ENCODE results near the gene CDK11B.
A peak's percentile ranks its signal among the peaks of the same experiment; 100 is the strongest.
"Not testable (repeated sequence)": the region's sequence is repeated elsewhere in the genome, so short reads cannot be mapped to it uniquely, and the experiment has no call there.

CDK11B gene

DNA sequence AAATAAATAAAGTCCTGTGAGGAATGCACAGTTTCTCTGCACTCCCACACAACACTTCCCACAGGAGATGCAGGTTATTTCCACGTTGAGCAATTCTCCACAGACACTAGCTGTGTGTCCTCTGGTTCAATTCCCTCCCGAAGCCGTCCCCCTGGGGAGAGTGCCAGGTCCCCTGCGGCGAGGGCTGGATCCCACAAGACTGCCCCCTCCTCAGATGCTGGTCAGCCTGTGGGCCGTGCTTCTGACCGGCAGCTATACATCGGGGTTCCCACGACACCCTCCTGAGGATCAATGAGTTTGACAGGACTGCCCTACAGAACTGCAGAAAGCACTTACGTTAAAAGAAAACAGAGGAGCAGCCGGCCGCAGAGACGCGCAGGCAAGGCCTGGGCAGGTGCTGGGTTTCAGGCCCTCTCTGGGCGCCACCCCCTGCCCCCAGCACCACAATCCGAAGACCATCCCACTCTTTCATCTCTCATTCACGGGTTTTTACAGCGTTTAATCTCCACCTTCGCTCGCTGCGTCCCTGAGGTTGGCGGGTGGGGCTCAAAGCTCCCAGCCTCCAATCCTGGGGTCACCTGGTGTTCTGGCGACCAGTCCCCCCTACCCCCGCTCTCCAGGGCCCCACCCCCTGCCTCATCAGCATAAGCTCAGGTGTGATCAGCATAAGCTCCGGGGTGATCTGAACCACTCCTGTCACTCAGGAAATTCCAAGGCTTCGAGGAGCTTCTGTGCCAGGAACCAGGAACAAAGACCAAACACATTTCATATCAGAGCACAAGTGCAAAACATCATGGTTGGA lies 24.5 kb upstream of the CDK11B start:
- DNase-seq (ENCODE audit: low read depth), result no peak

DNA sequence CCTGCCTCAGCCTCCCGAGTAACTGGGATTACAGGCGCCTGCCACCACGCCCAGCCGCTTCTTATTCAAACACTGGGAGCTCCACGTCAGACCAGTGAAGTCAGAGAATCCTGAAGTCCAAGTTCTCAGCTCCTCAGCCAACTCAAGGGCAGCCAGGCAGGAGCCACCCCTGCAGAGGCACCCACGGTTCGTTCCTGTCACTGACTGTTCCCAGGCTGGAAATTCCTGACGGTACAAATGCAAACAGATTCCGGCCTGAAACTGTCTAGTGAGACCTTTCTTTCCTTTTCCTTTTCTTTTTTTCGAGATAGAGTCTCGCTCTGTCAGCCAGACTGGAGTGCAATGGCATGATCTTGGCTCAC lies 22.1 kb upstream of the CDK11B start:
- no peak for DNase-seq (ENCODE audit: low read depth)

DNA sequence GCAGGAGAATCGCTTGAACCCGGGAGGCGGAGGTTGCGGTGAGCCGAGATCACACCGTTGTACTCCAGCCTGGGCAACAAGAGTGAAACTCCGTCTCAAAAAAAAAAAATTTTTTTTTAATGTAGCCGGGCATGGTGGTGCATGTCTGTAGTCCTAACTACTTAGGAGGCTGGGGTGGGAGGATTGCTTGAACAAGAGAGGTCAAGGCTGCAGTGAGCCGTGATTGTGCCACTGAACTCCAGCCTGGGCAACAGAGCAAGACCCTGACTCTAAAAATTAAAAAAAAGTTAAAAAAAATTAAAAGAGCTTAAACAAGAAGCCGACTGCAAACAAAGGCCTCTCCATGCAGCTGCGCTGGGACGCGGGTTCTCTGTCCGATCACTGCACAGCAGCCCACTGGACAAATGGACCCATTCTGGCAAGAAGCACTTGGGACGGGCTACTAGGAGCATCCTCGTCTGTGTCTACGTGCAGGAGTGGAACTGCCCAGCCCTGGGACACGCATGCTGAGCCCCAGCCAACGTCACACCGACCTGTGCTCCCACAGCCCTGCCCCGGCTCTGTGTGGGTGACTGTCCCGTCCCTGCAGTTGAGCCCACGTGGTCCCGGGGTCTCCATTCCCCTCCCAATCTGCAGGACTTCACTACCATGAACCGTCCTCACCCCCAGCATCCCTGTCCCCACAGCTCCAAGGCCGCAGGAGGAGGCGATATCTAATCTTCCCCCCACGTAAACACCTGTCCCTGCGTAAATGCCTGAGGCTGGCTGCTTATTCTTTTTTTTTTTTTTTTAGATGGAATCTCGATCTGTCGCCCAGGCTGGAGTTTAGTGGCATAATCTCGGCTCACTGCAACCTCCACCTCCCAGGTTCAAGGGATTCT lies 21.5 kb upstream of the CDK11B start:
- DNase-seq (ENCODE audit: low read depth), result no peak

DNA sequence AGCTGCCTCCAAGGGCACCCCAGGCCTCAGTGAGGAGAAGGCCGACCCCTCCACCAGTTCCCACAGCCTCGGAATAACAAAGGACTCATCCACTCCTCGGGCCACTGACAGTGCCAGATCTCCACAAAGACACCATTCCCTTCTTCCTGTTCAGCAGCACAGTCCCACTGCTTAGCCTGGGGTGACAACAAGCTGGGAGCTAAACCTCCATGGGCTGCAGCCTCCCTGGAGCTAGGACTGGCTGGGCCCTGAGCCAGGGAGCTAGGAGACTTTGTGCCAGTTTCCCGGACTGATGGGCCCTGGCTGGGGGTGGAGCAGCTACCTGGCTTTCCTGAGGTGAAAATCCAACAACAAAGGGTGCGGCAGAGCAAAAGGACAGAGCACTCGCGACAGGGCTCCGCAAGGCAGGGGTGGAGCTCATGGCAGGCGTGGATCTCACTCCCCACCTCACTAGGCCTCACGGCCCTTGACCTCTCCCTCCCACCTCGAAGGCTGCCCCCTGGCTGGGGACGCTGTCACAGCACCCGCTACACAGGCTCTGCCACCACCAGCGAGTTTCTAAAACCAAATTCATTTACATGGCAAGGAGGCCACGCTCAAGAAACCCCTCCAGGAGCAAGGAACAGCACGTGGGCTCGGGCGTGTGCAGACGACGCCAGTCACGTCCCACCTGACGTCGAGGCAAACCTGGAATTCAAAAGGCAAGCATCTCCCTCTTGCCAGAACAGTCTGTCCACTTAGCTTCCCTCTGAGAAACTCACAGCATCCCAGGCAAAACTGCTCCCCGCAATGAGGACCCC lies 20.0 kb upstream of the CDK11B start:
- peak; percentile 68 for DNase-seq (ENCODE audit: low read depth)

DNA sequence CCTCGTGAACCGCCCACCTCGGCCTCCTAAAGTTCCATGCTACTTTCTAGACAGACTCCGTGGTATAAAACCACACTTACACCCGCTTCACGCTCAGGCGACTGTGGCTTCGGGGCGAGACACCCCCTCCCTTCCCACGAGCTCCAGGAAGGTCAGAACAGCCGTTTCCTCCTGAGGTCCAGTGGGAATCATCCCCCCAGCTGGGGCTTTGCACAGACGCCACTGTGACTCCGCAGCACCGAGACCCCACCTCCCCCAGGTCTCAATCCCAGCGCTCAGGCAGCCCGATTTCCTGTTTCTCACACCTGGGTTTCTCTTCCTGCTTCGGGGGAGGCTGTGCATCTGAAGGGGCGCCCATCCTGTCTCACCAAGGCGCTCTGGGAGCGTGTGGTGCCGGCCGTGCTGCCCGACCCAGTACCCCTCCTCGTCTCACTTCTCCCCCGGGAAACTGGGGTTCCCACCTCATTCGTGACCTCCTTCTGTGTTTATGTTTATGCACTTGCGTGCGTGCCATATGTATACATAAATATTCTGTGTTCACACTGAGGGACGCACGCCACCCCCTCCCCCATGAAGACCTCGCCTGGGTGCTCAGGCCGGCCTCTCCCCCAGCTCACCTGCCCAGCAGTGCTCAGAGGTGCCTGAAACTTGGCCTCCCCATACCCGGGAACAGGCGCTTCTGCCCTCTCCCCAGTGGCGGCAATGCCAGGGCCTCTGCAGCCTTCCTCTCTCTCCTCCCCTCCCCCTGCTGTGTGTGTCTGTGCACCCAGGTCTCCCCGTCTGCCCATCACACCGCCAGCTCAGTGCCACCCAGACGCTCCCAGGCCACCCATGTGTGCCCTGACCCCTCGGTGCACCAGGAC lies 19.1 kb upstream of the CDK11B start:
- peak; percentile 35 for DNase-seq (ENCODE audit: low read depth)

DNA sequence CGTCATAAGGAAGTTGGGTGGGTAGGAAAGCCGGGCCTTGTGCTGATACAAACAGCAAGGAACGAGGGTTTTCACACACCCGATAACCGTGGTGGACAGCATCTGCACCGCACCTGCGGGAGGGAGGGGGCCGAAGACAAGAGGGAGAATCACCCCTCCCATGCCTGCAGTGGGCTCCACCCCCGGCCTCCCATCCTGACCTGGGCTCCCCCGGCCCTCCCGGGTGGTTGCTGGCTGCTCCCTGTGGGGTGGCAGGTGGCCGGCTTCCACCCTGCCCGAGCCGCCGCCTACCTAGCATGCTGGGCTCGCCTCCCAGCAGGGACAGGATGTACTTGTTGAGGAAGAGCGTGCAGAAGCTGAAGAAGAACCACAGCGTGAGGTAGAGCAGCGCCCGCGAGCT lies 17.3 kb upstream of the CDK11B start:
- DNase-seq (ENCODE audit: low read depth), result not testable (repeated sequence)

DNA sequence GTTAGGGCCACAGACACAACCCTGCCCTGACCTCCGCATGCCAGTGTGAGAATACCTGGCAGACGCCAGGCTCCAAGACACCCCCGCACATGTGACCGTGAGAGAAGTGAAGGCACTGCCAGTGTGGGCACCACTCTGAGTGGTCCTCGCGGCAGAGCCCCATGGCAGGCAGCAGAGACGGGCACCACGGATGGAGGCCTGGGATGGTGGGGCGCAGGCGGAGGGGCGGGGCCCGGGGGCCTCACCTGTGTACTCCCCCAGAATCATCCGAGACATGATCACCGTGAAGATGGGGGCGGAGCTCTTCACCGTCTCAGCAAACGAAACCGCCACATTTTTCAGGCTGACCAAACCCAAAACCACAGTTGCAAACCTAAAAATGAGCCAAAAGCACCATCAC lies 16.4 kb upstream of the CDK11B start:
- DNase-seq (ENCODE audit: low read depth), result not testable (repeated sequence)

DNA sequence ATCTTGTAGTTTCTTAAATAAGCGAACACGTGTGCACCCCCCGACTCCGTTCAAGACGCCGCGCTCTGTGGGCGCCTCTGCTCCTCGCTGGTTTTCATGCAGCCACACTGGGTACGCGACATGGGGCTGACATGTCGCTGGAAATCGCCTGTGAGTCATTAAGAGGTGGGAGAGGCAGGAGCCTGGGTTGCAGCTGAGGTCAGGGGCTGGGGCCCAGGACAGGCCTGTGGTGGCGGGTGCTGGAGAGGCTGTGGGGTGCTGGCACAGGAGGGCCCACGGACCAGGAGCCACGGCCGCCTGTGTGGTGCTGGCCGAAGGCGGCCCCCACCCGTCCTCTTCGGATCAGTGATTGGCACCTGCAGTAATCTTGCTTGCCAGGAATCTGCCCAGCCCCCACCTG lies 16.0 kb upstream of the CDK11B start:
- DNase-seq (ENCODE audit: low read depth), result not testable (repeated sequence)

DNA sequence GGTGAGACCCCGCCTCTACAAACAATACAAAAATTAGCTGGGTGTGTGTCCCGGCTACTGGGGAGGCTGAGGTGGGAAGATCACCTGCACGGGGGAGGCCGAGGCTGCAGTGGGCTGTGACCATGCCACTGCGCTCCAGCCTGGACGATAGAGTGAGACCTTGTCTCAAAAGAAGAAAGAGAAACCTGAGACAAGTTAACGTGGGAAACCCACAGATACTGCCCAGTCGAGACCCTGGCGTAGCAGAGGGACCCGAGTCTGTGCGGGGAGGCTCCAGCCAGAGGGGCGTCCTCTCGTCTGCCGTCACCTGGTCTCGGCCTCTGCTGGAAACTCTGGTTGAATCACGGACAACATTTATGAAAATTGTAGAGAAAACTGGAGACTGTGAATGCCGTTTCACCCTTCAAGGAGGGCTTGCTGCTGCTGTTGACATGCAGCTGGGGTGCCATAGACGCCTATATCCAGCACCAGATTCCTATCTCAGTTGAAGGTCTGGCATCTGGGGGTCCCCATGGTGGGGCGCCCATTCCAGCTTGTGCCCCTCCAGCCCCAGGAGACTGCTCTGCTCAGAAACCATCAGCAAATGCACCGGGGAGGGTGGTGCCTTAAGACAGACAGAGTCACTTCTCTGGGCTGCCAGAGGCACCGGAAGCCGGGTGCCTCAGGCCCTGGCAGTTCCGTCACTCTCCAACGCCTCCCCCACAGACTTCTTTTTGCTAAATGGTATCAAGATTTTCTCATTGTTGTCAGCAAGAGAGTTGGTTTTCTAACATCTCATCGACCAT lies 13.6 kb upstream of the CDK11B start:
- DNase-seq (ENCODE audit: low read depth), result no peak

DNA sequence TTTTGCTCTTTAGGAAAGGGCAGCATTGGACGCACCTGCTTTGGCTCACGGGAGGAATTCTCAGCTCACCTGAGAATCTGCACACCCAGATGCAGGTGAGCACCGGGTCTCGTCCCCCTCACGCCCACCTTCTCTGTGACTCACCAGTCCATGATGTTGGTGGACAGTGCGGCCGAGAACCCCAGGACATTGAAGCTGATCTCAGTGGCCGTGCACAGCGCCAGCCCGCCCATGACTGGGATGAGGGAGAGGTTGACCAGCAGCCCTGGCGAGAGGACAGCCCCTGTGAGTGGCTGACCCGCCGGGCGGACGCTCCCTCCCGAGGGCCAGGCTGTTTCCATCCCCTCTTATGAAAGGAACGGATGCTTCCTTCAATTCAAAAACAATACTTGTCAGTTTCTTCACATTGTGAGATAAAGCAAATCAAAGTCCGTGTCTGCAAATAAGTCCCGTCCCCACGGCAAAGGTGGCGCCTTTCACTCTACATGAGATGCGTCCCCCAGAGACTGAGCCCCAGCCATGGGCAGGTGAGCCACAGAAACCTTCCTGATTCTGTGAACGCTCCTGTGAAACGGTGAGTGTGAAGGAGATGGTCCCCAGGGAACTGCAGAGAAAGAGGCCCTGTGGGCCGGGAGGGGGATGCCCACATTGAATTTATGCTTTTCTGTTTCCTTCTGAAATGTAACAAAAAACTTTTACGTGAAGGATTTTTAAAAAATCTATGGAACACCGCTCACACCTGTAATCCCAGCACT lies 12.7 kb upstream of the CDK11B start:
- DNase-seq (ENCODE audit: low read depth), result no peak

DNA sequence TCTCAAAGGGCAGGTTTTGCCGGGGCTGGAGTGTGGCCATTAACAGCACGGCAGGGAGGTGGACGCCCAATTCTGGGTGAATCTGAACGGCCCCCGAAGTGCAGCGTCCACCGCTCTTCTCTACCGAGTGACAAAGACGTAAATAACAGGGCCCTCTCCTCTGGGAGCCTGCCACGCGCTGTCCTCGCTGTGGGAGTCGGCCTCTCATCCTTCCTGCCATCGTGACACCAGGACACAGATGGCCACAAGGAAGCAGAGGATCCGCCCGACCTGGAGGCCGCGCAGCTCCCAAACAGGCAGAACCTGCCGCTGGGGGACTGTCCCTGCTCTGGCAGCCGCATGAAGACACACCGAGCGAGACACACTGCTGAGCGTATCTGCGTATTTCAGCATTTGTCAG lies 12.1 kb upstream of the CDK11B start:
- no peak for DNase-seq (ENCODE audit: low read depth)

DNA sequence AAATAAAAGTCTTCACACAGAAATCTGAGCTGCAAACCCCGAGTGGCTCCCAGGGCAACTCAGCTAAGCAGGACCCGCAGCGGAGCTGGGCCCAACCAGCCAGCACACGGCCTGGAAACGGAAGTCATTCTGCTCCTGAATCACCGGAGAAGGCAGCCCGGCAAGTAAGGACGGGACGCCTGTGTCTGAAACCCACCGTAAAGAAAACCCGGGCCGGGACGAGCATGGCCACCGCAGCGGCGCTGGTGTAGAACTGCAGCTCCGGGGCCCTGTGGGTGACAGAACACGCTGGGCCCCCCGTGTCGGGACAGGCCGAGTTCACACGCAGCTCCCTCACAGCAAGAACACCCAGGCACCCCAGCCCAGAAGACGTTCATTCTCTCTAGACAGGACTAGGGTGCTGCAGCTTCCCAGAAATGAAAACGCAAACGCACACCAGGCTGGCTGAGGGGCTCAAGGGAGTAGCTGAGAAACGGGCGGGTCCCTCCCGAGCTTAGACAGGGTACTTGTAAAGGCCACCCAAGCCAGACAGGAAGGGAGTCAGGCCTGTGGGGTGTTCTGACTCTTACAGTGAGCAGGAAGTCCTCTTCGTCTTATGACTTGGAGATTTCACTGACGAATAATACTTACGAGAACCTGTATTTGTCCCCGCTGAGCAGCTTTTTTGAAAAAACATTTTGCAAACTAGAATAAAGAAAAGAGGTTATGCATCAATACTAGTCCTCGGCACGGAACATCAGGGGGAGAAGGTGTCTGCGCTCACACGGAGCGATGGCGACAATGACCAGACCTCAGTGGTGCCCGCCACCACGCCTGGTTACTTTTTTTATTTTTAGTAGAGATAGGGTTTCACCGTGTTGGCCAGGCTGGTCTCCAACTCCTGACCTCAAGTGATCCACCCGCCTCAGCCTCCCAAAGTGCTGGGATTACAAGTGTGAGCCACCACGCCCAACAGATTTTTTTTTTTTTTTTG lies 10.9 kb upstream of the CDK11B start:
- no peak for DNase-seq (ENCODE audit: low read depth)

DNA sequence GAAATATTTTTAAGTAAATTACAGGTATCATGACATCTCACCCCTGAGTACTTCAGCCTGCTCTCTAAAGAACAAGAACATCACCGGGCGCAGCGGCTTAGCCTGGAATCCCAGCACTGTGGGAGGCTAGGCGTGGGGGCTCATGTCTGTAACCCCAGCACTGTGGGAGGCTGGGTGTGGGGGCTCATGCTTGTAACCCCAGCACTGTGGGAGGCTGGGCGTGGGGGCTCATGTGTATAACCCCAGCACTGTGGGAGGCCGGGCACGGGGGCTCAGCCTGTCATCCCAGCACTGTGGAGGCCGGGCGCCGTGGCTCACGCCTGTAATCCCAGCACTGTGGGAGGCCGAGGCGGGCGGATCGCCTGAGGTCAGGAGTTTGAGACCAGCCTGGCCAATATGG lies 7.7 kb upstream of the CDK11B start:
- DNase-seq (ENCODE audit: low read depth), result no peak

DNA sequence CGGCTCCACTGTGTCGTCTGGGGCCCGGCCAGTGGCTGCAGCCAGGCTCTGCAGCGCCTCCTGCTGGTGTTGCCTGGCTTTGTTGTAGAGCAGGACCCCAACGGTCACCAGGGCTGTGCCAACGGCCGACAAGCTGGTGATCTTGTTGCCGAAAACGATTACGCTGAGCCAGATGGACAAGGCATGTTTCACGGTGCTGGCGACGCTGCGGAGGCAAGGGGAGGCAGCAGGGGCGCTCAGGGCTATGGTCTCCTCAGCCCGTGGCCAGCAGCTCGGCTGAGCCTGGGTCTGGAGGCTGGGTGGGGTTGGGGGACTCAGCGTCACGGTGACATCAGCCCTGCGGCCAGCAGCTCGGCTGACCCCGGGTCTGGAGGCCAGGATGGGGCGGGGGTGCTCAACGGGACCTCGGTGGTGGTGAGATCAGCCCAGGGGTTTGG lies 7.0 kb upstream of the CDK11B start:
- DNase-seq (ENCODE audit: low read depth), result peak; percentile 44

DNA sequence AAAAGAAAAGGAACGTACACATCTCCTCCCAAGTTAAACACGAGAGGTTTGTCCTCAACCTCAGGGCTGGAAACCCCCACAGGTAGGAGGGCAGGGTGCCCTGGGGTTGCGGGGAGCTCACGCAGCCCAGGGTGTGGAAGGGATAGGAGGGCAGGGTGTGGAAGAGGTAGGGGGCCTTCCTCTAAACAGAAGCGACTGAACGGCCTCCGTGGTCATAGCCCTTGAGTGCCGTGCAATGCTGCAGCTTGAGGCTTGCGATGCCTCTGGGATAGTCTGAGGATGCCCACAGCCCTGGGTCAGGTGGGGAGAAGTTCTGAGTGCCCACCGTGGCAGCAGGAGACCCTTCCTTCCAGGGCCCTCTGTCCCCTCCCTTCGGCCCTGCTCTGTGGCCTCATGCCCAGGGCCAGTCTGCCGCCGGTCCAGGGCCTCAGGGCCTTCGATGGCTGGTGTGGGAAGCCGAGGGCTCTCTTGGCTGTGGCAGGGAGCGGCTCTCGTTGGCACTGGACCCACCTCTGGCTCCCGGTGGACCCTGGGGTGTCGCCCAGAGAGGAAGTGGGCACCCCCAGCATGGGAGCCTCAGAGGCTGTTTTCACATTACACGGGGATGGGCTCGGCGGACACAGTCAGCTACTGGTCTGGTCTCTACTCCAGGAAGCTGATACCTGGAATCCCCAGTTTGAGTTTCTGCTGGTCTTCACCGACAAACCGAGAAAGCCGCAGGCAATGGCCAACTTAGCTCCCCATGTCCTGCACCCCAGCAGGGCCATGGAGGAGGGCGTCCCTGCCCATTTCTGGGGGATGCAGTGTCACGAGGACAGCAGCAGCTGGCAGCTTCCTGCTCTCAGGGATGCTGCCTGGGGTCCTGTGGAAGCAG lies 6.4 kb upstream of the CDK11B start:
- no peak for DNase-seq (ENCODE audit: low read depth)

DNA sequence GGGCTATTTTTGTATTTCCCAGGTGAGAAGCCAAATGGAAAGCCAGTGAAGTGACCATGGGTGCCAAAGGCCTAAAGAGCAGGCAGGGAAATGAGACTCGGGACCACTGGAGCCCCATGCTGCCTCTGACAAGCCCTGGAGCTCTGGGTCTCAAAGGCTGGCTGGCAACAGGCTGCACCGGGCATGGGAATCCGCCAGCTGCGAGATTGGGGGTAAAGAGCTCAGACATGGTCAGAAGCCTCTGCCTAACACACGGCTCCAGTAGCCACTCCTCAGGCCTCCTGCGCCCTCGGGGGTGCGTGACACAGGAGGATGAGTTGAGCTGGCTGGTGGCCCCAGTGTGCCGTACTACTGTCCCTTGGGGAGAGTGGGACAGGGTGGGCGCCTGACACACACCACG lies 5.5 kb upstream of the CDK11B start:
- not testable (repeated sequence) for DNase-seq (ENCODE audit: low read depth)

DNA sequence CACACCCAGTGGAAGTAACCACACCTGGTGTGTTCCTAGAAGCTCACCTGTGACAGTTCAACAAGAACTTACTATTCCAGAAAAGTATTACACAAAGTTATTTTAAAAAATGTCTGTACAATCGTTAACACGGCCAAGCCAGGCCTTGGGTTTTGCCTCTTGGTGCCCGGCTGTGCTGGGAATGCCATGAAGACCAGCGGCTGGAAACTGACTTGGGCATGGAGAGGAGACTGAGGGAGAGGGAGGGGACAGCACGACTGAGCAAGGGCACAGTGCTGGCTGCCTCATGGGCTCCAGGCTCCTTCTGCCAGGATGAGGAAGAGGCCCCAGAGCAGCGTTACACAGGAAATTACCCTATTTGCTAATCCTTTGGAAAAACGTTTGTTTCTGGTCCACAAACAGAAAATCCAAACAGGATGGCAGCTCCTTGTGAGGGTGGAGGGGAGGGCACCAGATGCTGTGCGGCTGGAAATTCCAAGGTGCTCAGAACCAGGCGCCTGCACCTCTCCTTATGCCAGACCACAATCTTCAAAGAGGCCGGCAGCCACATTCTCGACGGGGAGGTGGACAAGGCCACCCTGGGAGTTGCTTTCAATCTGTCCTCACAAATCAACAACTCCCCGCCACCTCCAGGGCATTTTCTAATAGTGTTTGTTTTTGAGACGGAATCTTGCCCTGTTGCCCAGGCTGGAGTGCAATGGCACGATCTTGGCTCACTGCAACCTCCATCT lies 4.2 kb upstream of the CDK11B start:
- not testable (repeated sequence) for DNase-seq (ENCODE audit: low read depth)

Data from activated T-cell treated with anti-CD3 and anti-CD28 coated beads for 48 hours (primary cell).